Stimulated activated CD4-positive, alpha-beta T cell treated with anti-CD3 and anti-CD28 coated beads, Interleukin-2, amount 100 ng/mL, for 48 hours (primary cell): ENCODE results near the gene KRTAP5-1.
"Not testable (repeated sequence)": the region's sequence is repeated elsewhere in the genome, so short reads cannot be mapped to it uniquely, and the experiment has no call there.

ENCODE experiments used
- DNase-seq, 2 donors: peaks; one replicate each; pipeline ENCODE4 v3.0.0-alpha.2; 2020

KRTAP5-1 gene

DNA sequence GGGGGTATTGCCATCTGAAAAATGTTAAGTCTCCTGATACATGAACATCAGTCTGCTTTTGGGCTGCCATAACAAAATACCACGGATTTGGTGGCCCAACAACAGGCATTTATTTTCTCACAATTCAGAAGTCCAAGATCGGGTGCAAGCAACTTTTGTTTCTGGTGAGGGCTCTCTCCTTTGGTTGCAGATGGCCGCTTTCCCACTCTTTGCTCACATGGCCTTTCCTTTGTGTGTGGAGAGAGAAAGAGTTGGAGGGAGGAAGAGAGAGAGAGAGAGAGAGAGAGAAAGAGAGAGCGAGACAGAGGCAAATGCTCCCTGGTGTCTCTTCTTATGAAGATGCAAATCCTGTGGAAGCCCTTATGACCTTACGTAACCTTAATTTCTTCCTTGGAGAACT, 15.5 kb upstream of the KRTAP5-1 start:
- no peak for DNase-seq

DNA sequence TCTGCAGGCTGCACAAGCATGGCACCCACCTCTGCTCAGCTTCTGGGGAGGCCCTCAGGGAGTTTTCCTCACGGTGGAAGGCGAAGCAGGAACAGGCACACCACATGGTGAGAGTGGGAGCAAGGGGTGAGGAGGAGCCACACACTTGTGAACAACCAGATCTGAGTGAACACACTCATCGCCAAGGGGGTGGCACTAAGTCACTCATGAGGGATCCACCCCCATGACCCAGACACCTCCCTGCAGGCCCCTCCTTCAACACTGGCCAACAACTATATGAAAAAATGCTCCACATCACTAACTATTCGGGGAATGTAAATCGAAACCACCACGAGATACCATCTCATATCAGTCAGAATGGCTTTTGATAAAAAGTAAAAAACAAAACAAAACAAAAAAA, 13.7 kb upstream of the KRTAP5-1 start:
- no peak for DNase-seq

DNA sequence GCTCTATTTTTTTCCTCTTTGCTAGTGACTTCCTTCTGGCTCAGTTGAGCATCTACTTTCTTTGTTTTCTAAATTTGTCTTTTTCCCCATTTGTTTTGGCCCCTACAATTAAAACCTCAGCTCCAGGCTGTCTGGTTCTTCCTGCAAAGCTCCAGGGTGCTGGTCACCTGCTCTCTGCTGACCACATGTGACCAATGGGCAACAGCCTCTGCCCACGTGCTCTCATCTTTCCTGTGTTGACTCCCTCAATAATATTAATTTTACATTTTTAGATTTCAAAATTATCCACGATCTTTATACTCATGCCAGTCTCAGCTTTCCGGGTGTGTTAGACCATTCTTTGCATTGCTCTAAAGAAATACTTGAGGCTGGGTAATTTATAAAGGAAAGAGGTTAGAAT, 13.3 kb upstream of the KRTAP5-1 start:
- DNase-seq: not testable (repeated sequence)

DNA sequence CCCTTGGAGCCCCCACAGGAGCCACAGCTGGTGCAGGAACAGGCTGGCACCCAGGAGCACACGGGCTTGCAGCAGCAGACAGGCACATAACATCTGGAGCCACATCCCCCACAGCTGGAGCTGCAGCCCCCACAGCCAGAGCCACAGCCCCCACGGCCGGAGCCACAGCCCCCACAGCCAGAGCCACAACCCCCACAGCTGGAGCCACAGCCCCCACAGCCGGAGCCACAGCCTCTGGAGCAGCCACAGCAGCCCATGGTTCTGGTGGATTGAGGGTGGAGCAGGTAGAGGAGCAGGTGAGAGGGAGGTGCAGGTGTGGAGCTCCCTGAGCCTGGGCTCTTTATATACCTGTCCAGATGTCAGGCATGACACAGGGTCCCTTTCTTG, 12.9 kb upstream of the KRTAP5-1 start, which contains the start of gene KRTAP5-2:
Gene KRTAP5-2 (minus strand): TSS at position 301 of the 387 bp plus-strand sequence. CDS start 44 bp downstream, at position 257.
- no peak for DNase-seq

DNA sequence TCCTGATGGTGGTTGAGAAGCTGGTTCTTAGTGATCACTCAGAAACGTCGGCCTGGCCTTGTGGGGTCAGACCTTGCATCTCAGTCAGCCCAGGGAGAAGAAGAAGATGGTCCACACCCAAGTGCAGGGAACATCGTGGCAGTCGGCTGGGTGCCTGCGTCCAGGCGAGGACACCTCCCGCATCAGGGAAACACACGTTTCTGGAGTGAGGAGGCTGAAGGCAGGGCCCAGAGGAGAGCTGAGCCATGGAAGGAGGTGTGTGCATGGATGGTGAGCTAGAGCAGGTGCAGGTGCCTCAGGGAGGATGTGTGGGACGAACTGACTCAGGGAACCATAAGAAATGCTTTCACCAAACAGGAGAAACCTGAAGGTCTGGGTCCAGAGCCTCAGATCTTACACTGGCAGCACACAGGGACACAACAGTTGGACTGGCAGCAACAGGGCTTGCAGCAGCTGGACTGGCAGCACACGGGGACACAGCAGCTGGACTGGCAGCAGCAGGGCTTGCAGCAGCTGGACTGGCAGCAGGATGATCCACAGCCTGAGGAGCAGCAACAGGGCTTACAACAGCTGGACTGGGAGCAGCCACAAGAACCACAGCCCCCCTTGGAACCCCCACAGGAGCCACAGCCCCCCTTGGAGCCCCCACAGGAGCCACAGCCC, 12.4 kb upstream of the KRTAP5-1 start:
- no peak for DNase-seq

DNA sequence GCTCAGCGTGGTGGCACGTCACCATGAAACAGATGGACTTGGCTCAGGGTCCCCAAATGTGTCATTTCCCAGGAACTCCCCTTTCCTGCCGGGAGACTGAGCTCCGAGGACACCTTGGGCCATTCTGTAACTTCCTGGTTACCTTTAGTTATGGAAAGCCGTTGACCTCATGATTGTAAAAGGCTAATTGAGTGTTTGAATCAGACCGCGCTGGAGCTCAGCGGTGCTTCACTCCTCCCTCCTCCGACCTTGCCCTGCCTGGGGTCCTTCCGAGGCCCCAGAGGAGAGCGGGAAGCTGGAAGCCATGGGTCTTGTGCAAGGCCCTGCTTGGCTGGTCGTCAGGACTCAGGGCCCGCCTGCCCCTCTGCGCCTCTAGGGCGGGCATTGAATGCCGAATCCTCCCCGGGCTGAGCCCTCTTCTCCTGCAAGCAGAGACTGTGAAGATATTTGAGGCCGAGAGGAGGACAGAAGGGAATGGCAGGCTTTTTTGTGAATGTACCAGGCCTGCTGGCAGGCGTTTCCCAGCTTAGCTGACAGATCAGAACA, 11.6 kb upstream of the KRTAP5-1 start:
- DNase-seq: not testable (repeated sequence)

DNA sequence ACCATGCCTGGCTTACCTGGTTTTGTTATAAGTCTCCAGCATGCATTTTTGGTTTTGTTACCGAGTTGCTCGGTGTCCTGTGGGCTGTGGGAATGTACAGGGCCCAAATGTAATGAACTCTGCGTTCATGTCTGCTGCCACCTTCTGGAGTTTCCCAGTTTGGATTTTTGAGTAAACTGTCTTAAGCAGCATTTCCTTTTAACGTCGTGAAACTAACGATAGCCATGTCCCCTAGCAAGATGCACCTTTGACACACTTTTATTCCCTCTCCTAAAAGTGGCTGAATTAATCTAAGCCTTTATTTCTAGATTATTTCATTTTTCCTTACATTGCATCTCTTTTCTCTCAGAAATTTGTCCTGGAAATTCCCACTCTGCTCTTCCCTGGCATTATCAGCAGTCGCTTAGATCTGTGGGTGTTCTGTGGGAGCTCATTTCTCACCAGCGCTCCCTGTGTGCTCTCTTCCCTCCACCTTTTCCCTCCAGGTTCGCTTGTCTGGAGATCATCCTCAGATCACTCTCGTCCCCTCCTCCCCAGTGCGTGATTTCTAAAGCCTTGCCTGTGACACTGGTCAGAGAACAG, 11.0 kb upstream of the KRTAP5-1 start:
- DNase-seq: not testable (repeated sequence)

DNA sequence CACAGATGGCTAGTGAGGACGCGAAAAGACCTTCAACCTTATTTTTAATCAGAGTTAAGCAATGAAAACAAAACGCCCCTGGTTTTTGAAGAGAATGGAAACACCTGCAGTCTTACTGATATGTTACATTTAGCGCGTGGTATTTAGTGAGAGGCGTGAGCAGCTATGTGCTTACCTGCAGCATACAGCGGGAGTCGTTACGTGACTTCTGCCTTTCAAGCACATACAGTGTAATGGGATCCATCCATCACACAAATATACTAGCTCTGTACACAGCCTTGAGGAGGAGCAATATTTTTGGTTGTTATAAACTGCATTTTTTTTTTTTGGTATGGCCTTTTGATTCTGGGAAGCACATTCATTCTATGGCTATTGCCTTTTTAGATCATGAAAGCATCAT, 7.5 kb upstream of the KRTAP5-1 start:
- no peak for DNase-seq

DNA sequence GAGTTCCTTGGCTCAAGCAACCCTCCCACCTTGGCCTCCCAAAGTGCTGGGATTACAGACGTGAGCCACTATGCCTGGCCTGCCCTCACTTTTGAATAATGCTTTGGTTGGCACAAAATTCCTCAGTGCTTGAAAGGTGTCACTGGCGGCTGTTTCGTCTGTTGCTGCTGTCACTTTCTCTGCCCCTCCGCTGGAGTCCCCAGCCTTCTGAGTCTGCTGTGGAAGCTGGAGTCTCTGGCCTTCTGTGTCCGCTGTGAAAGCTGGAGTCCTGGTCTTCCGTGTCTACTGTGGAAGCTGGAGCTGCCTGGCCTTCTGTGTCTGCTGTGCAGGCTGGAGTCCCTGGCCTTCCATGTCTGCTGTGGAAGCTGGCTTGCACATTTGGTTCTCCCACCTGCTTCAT, 4.9 kb upstream of the KRTAP5-1 start:
- DNase-seq: no peak

DNA sequence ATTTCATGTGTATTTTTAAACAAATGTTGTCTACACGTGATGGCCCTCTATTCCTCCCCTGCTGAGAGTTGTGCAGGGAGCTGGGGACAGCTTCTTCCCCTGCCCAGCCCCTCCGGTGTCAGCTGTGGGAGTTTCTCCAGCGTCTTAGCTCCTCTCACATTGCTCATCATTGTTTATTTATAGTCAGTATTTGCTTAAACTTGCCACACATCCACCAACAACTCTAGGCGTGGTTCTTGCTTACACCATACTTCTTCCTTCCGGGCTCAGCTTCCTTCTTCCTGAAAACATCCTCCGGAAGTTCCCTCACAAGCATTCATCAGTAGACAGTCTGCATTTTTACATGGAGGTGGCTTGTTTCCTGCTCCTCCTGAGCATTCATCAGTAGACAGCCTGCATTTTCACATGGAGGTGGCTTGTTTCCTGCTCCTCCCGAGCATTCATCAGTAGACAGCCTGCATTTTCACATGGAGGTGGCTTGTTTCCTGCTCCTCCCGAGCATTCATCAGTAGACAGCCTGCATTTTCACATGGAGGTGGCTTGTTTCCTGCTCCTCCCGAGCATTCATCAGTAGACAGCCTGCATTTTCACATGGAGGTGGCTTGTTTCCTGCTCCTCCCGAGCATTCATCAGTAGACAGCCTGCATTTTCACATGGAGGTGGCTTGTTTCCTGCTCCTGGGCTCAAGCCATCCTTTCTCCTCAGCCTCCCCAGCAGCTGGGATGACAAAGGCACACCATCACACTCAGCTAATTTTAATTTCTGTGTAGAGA, 4.3 kb upstream of the KRTAP5-1 start:
- DNase-seq: not testable (repeated sequence)

DNA sequence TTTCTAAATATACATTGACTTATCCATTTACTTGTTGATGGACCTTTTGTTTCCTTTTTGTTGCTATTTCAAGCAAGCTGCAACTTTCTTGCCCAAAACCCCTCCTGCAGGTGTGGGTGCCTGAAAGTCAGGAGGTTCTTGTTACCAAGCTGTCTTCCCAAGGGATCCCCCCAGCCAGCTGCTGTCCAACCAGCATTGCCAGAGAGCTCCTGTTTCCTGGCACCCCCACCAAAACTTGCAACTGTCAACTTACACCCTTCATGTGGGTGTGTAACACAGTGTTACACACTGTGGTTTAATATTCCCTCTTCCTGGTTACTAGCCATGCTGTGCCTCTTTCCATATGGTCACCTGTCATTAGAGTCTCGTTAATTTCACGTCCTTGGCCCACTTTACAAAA, 1.6 kb upstream of the KRTAP5-1 start:
- no peak for DNase-seq

DNA sequence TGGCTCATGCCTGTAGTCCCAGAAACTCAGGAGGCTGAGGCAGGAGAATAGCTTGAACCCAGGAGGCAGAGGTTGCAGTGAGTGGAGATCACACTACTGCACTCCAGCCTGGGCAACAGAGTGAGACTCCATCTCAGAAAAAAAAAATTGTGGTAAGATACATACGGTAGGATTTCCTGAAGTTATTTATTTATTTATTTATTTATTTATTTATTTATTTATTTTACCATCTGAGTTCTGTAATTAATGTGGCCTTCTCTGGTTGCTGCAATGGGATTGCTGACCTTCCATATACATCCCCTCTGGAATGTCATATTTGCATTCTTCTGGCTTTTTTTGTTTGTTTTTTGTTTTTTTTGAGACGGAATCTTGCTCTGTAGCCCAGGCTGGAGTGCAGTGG, 2.2 kb downstream of the KRTAP5-1 start:
- DNase-seq: not testable (repeated sequence)

DNA sequence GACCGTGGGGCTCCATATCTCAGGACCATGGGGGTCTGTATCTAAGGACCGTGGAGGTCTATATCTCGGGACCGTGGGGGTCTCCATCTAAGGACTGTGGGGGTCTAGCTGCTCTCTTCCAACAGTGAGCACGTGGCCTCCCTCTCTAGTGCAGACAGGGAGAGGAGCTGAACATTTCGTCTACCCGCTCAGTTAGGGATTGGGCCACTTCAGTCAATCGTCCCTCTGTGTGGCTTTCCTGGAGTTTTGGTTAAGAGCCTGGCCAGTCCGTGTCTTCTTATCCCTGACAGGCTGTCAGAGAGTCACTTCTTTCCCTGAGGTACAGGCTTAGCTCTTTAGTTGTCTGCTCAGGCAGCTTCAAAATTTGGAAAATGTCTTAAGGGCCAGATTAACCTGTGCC, 3.1 kb downstream of the KRTAP5-1 start:
- no peak for DNase-seq

DNA sequence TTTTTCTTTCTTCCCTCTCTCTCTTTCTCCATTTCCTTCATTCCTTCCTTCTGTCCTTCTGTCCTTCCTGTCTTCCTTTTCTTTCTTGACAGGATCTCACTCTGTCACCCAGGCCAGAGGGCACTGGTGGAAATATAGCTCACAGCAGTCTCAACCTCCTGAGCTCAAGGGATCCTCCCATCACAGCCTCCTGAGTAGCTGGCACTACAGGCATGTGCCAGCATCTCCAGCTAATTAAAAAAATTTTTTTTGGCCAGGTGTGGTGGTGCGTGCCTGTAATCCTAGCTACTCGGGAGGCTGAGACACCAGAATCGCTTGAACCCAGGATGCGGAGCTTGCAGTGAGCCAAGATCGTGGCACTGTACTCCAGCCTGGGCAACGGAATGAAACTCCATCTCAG, 8.3 kb downstream of the KRTAP5-1 start:
- no peak for DNase-seq

DNA sequence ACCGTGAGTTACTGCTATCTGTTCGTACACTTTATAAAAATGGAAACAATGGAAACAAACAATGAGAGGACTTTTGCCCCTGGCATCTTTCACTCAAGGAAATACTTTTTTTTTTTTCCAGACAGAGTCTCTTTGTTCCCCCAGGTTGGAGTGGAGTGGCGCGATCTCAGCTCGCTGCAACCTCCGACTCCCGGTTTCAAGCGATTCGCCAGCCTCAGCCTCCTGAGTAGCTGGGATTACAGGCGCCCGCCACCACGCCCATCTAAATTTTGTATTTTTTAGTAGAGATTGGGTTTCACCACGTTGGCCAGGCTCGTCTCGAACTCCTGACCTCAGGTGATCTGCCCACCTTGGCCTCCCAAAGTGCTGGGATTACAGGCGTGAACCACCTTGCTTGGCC, 9.3 kb downstream of the KRTAP5-1 start:
- not testable (repeated sequence) for DNase-seq

DNA sequence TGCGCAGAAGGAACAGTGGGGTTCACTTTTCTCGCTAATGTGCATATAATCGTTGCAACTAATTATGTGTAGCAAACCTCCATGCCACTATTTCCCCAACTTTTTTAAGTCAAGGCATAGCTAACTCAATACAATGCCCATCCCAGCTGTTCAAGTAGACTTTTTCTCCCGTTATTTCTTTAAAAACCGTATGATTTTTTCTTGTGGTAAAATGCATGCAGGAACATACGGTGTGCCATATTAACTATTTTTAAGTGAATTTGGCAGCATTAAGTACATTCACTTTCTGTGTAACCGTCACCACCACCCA, 10.2 kb downstream of the KRTAP5-1 start:
- DNase-seq: no peak

DNA sequence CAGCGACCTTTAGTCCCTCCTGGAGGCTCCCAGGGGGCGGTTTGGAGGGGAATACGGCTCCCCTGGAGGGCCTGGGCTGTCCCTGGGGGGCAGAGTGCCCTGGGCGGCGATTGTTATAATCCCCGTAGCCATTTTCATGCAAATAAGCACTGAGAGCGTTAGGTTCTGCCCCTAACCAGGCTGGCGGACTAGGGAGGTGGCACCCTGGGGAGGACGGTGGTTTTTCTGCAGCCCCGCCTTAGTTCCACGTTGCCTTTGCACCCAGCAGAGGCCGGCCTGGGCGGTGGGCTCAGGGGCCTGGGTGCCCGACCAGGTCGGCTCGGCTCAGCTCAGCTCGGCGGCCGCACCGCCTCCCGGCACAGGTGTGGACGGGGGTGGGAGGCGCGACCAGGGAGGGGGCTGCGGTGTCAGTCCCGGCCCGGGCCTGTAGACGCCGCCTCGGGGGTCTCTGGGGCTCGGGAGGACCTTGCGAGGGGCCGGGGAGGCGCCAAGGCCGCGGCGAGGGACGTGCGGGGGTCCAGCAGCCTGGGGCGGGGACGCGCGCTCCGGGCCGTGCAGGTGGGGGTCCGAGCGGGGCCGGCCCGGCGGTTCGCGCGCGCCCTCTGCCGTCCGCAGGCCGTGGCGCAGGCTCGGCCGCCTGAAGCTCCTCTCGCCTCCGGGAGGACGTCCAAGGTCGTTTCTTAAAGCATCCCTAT, 10.7 kb downstream of the KRTAP5-1 start:
- DNase-seq: peak; percentile 45 to 63

DNA sequence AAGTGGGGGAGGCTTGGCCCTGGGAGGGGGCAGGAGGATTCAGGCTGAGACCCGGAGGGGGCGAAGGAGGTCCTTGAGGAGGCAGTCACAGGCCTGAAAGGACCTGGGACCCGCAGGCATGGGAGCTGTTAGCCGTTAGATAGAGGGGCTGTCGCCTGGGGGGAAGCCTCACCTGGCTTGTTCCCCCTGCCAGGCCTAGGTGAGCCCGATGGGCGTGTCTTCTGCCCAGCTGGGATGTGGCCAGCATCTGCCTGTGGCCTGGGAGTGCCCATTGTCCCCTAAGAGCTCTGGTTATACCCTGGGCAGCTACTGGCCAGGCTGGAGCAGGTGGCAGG, 11.2 kb downstream of the KRTAP5-1 start:
- DNase-seq: no peak

DNA sequence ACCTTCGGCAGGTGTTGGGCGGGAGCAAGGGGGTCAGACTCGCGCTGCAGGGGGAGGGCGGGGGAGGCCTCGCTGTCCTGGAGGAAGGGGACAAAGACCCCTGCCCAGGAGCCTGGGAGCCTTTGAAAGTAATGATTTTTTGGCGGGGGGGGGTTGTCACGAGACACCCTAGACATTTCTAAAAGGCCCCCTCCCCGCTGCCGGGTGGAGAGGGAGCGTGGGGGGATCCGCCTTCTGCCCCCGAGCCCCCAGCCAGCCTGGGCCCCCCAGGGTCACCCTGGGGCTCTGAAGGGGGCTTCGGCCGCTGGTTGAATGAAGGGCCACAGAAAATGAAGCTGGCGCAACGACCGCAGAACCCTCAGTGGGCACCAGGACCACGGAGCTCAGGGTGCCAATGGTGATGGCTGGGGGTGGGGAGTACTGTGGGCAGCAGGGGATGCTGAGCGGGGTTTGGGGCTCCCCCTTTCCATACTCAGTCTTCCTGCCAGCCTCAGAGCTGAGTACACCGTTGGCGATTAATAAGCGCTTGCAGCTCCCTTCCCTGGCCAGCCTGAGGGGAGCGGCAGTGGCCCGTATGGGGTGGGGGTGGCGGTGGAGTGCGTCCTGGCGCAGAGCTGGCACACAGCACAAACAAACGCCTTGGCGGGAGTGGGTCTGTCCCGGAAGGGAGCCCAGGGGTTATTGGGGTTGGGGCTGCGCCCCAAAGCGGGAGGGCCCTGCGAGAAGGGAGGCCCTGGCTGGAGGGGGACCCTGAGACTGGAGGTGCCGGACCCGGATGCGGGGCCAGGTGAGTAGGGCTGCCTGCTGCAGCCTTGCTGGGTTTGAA, 11.8 kb downstream of the KRTAP5-1 start:
- no peak for DNase-seq

DNA sequence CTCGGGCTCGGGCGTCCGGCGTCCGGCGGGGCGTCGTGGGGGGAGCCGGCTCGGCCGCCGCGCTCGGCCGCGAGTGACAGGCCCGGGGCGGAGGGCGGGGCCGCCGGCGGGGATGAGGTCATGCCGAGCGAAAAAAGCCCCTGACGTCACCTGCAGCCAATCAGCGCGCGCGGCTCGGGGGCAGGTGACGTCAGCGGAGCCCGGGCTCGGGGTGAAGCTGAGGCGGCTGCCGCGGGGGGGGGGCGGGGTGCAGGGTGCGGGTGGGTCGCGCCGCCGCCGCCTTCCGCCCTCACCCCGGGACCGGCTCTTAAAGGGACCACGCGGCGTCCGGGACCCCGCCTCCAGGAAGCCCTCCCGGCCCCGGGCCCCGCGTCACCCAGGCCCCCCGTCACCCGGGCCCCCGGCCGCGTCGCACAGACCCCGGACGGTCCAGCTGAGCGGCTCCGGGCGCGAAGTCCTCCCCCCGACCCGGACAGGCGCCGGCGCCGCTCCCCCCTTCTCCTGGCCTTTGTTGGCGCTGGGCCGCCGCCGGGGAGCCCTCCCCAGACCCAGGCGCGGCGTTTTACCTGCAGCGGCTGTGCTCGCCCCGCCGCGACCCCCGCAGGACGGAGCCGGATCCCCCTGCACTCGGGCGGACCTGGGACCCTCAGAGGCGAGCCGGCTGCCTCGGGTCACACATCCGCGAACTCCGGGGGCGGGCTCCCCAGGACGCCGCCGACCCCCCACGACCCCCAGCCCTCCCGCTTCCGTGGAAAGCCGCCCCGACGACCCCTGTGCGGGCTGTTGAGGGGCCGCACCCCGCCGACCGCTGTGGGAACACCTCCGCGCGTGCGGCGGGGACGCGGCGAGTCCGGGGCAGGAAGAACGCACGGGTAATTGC, 12.6 kb downstream of the KRTAP5-1 start, which contains the start of gene DUSP8:
Gene DUSP8 (minus strand): TSS at position 75 of the 880 bp plus-strand sequence. CDS start 6,445 bp downstream, outside the sequence.
- DNase-seq: peak; percentile 84 to 87

DNA sequence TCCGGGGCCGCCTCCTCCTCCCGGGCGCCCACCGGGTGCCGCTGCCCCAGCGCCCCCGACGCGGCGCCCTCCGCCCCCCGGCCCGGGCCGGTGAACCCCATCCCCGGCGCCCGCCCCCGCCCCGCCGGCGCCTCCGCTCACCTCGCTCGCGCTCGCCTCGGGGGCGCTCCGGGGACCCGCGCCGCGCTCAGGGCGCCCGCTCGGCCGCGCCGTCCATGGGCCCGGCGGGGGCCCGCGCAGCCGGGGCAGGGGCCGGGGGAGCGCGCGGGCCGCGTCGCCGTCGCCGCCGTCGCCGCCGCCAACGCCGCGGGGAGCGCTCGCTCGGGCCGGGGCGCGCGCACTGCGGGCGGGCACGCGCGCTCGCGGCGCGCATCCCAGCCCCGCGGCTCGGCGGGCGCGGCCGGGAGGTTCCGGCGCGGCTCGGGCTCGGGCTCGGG, 13.3 kb downstream of the KRTAP5-1 start:
- DNase-seq: no peak
